ENCODE results near the gene PRRT4. TPM values are rescaled to one million over a fixed set of nuclear protein-coding genes. Genes with fewer than 3 reads are reported as not detected.

Gene PRRT4
- total RNA-seq, 8 experiments from 2014 or later = 0.61 to 8.0 (median 6.9) TPM; not detected in 2

GRCh38 chr7:128404143-128404681, 42.7 kb upstream of the PRRT4 start:
- ATAC-seq (replicated peaks in 6 of 8) = peak in 1 of 8 experiments; percentile 9
- in situ Hi-C loops (cut with MboI; ENCODE audit: low pct_unique_long_range_greater_than_20kb in 2 of 9, low sequenced_read_pairs in 9 of 9, unreplicated experiment in 9 of 9) = loop anchor here in 1 of 9 experiments (25.0 kb wide), 1 partner anchor 483 kb away; no protein-coding TSS in a partner anchor
- WGBS, 10 experiments = 0 to 92% (median 70%) methylated on average over 1 to 6 of the region's 9 CpGs; no CpG with 5 or more reads in 2 of the 10 experiments
- peak overlapping the region in 3 of 5 donors; percentile 69 to 80 (median 73) for H3K4me3 ChIP-seq
- H3K4me1 ChIP-seq (replicated peaks in 1 of 2) = peaks cover 25 to 40% of the 10 kb centered on the region in 2 donors
- no peak overlapping the region for H3K27ac ChIP-seq

- ATAC-seq (replicated peaks in 6 of 8) = no peak
- in situ Hi-C loops (cut with MboI; ENCODE audit: low pct_unique_long_range_greater_than_20kb in 2 of 9, low sequenced_read_pairs in 9 of 9, unreplicated experiment in 9 of 9) = loop anchor here in 1 of 9 experiments (25.0 kb wide), 1 partner anchor 484 kb away; no protein-coding TSS in a partner anchor
- no peak overlapping the region for H3K4me3 ChIP-seq
- no peak overlapping the region for H3K27ac ChIP-seq
- peaks cover 23 to 40% of the 10 kb centered on the region in 2 donors for H3K4me1 ChIP-seq (replicated peaks in 1 of 2)
- WGBS, 10 experiments = 81 to 100% (median 96%) methylated on average over 1 to 4 of the region's 5 CpGs; no CpG with 5 or more reads in 4 of the 10 experiments
Measured at GRCh38 chr7:128403676-128404075, 42.2 kb upstream of the PRRT4 start.

- in situ Hi-C loops (cut with MboI; ENCODE audit: low pct_unique_long_range_greater_than_20kb in 2 of 9, low sequenced_read_pairs in 9 of 9, unreplicated experiment in 9 of 9) = loop anchor here in 1 of 9 experiments (25.0 kb wide), 1 partner anchor 485 kb away; no protein-coding TSS in a partner anchor
- WGBS, 10 experiments = 40 to 100% (median 78%) methylated on average over 1 to 2 of the region's 2 CpGs; no CpG with 5 or more reads in 5 of the 10 experiments
- ATAC-seq (replicated peaks in 6 of 8) = no peak
- Histone ChIP-seq H3K27ac (no peak overlapping the region), H3K4me3 (no peak overlapping the region), H3K4me1 (replicated peaks in 1 of 2) (peaks cover 15 to 27% of the 10 kb centered on the region in 2 donors)
Measured at GRCh38 chr7:128402356-128402755, 40.9 kb upstream of the PRRT4 start.

- 90 to 100% (median 100%) methylated on average over 1 to 2 of the region's 5 CpGs; no CpG with 5 or more reads in 6 of the 10 experiments for WGBS, 10 experiments
Measured at GRCh38 chr7:128400566-128400965, 39.1 kb upstream of the PRRT4 start.

GRCh38 chr7:128399991-128400390, 38.5 kb upstream of the PRRT4 start:
- in situ Hi-C loops (cut with MboI; ENCODE audit: low pct_unique_long_range_greater_than_20kb in 2 of 9, low sequenced_read_pairs in 9 of 9, unreplicated experiment in 9 of 9) = loop anchor here in 1 of 9 experiments (25.0 kb wide), 1 partner anchor 487 kb away; no protein-coding TSS in a partner anchor
- no peak overlapping the region for H3K27ac ChIP-seq
- ATAC-seq (replicated peaks in 6 of 8) = no peak
- no peak overlapping the region for H3K4me3 ChIP-seq
- WGBS, 10 experiments = 100% methylated on average over 1 to 2 of the region's 7 CpGs; no CpG with 5 or more reads in 6 of the 10 experiments
- H3K4me1 ChIP-seq (replicated peaks in 1 of 2) = peaks cover 11 to 12% of the 10 kb centered on the region in 2 donors

More at GRCh38 chr7:128400566-128400965, 39.1 kb upstream of the PRRT4 start:
- in situ Hi-C loops (cut with MboI; ENCODE audit: low pct_unique_long_range_greater_than_20kb in 2 of 9, low sequenced_read_pairs in 9 of 9, unreplicated experiment in 9 of 9) = loop anchor here in 1 of 9 experiments (25.0 kb wide), 1 partner anchor 487 kb away; no protein-coding TSS in a partner anchor
- no peak overlapping the region for H3K4me3 ChIP-seq
- H3K27ac ChIP-seq = no peak overlapping the region
- peaks cover 11 to 15% of the 10 kb centered on the region in 2 donors for H3K4me1 ChIP-seq (replicated peaks in 1 of 2)
- no peak for ATAC-seq (replicated peaks in 6 of 8)

GRCh38 chr7:128398841-128399135, 37.3 kb upstream of the PRRT4 start:
- Histone ChIP-seq H3K4me1 (replicated peaks in 1 of 2) (peaks cover under 1 to 2% of the 10 kb centered on the region in 2 donors), H3K4me3 (no peak overlapping the region), H3K27ac (no peak overlapping the region)
- in situ Hi-C loops (cut with MboI; ENCODE audit: low pct_unique_long_range_greater_than_20kb in 2 of 9, low sequenced_read_pairs in 9 of 9, unreplicated experiment in 9 of 9) = no loop called here
- 58 to 93% (median 75%) methylated on average over 3 to 4 of the region's 6 CpGs; no CpG with 5 or more reads in 7 of the 10 experiments for WGBS, 10 experiments
- peak in 6 of 8 experiments; percentile 11 to 73 (median 31) for ATAC-seq (replicated peaks in 6 of 8)

DNA sequence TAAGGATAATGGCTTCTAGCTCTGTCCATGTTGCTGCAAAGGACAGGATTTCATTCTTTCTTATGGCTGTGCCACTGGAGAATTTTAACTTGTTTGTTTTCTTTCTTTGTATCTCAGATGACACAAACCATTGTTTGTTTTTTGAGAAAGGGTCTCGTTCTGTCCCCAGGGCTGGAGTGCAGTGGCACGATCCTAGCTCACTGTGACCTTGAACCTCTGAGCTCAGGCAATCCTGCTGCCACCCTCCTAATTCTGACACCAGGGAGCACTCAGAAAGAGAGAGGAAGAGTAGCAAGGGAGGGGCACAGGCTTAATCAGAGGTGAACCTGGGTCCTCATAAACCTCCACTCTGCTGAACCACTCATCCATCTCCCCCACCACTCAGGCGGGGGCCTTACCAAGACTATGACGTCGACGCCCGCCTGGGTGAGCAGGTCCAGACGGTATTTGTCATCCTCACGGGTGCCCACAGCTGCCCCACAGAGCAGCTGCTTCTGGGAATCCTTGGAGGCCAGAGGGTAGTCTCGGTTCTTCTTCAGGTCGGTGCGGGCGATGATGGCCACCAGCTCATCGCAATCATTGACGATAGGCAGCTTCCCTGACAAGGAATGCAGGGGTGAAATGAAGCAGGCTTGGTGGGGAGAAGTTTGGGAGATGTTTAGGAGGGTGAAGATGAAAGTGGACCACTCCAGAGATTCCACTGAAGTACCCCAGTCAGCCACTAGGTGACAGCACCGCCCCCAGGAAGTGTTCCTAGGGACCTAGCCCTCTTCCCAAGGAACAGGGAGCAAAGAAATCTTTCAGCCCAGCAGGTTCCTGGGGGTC, 36.7 kb upstream of the PRRT4 start:
- Histone ChIP-seq H3K4me3 (no peak overlapping the region), H3K4me1 (replicated peaks in 1 of 2) (no peaks in the 10 kb centered on the region), H3K27ac (no peak overlapping the region)
- in situ Hi-C loops (cut with MboI; ENCODE audit: low pct_unique_long_range_greater_than_20kb in 2 of 9, low sequenced_read_pairs in 9 of 9, unreplicated experiment in 9 of 9) = no loop called here
- WGBS, 10 experiments = 0 to 100% (median 78%) methylated on average over 1 to 3 of the region's 16 CpGs; no CpG with 5 or more reads in 5 of the 10 experiments
- ATAC-seq (replicated peaks in 6 of 8) = peak; percentile 59 to 94 (median 73)

GRCh38 chr7:128396357-128396756, 34.9 kb upstream of the PRRT4 start:
- Histone ChIP-seq H3K4me3 (no peak overlapping the region), H3K27ac (no peak overlapping the region), H3K4me1 (replicated peaks in 1 of 2) (no peaks in the 10 kb centered on the region)
- 80 to 100% methylated on average over 1 to 2 of the region's 11 CpGs; no CpG with 5 or more reads in 8 of the 10 experiments for WGBS, 10 experiments
- ATAC-seq (replicated peaks in 6 of 8) = no peak
- in situ Hi-C loops (cut with MboI; ENCODE audit: low pct_unique_long_range_greater_than_20kb in 2 of 9, low sequenced_read_pairs in 9 of 9, unreplicated experiment in 9 of 9) = no loop called here

- in situ Hi-C loops (cut with MboI; ENCODE audit: low pct_unique_long_range_greater_than_20kb in 2 of 9, low sequenced_read_pairs in 9 of 9, unreplicated experiment in 9 of 9) = no loop called here
- no peak overlapping the region for H3K27ac ChIP-seq
- ATAC-seq (replicated peaks in 6 of 8) = no peak
- WGBS, 10 experiments = 67 to 100% (median 93%) methylated on average over 1 to 3 of the region's 3 CpGs; no CpG with 5 or more reads in 5 of the 10 experiments
- H3K4me1 ChIP-seq (replicated peaks in 1 of 2) = no peaks in the 10 kb centered on the region
- H3K4me3 ChIP-seq = no peak overlapping the region
Measured at GRCh38 chr7:128395748-128396147, 34.3 kb upstream of the PRRT4 start.

DNA sequence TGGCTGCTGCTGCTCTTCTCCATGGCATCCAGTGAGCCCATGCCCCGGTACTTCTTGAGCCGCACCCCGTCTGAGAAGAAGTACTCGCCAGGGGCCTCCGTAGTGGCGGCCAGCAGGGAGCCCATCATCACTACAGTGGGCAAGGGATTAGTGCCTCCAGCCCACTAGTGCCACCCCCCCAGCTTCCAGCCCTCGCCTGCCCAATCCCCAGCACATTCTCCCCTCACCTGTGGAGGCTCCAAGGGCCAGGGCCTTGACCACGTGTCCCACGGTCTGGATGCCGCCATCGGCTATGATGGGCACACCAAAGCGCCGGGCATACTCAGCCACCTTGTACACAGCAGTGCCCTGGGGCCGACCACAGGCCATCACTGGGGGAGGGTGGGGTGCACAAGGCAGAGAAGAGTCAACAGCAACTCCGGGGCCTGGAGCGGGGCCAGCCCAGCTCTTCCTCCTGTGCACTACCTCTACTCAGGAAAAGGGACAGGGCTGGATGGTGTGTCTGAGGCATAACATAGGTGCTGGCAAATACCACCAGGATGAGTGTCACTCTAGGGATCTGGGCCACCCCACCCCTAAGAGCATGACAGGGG, 33.5 kb upstream of the PRRT4 start:
- no peak overlapping the region for H3K4me3 ChIP-seq
- in situ Hi-C loops (cut with MboI; ENCODE audit: low pct_unique_long_range_greater_than_20kb in 2 of 9, low sequenced_read_pairs in 9 of 9, unreplicated experiment in 9 of 9) = no loop called here
- H3K27ac ChIP-seq = no peak overlapping the region
- 95 to 100% methylated on average over 1 to 8 of the region's 16 CpGs; no CpG with 5 or more reads in 8 of the 10 experiments for WGBS, 10 experiments
- no peak for ATAC-seq (replicated peaks in 6 of 8)
- no peaks in the 10 kb centered on the region for H3K4me1 ChIP-seq (replicated peaks in 1 of 2)

GRCh38 chr7:128393526-128394330, 32.2 kb upstream of the PRRT4 start:
- no peak overlapping the region for H3K4me3 ChIP-seq
- WGBS, 10 experiments = 84 to 97% methylated on average over 5 to 13 of the region's 23 CpGs; no CpG with 5 or more reads in 8 of the 10 experiments
- no peak overlapping the region for H3K27ac ChIP-seq
- H3K4me1 ChIP-seq (replicated peaks in 1 of 2) = no peaks in the 10 kb centered on the region
- in situ Hi-C loops (cut with MboI; ENCODE audit: low pct_unique_long_range_greater_than_20kb in 2 of 9, low sequenced_read_pairs in 9 of 9, unreplicated experiment in 9 of 9) = no loop called here
- ATAC-seq (replicated peaks in 6 of 8) = peak in 1 of 8 experiments; percentile 5

All from motor neuron (in vitro differentiated cells).